CD4-positive, alpha-beta memory T cell (primary cell): Measurements from ENCODE around the gene POLR2A. TPM values are rescaled to one million over a fixed set of nuclear protein-coding genes. Genes with fewer than 3 reads are reported as not detected.

Experiments used
- CTCF ChIA-PET: fragments of 350-600 bp; sonication (Branson Sonifier 250); formaldehyde crosslinking; loops from one replicate; lab custom pipeline; 2021; ENCODE audit warnings: inconsistent platforms; ENCODE audit not compliant: partially characterized antibody; lab: Charles Lee
- POLR2A ChIA-PET: fragments of 350-600 bp; sonication (Branson Sonifier 250); formaldehyde crosslinking; loops from one replicate; lab custom pipeline; 2021; ENCODE audit not compliant: partially characterized antibody; lab: Charles Lee
- DNase-seq, 5 donors: peaks; one replicate each; pipeline versions ENCODE4 v3.0.0 to v3.0.0-alpha.2; 2020 to 2022; ENCODE audit warnings: mixed read lengths in 1 of 5
- H3K27ac ChIP-seq: one replicate; pipeline ENCODE4 v1.7.0; 2013; ENCODE audit warnings: low read depth, low read length
- H3K27me3 ChIP-seq: 2 replicates; pipeline ENCODE4 v1.7.0; 2013; ENCODE audit warnings: mild to moderate bottlenecking, low read length, moderate library complexity; ENCODE audit not compliant: insufficient read depth
- H3K36me3 ChIP-seq: 2 replicates; pipeline ENCODE4 v1.7.0; 2013; ENCODE audit warnings: mild to moderate bottlenecking, low read length, moderate library complexity; ENCODE audit not compliant: insufficient read depth
- H3K4me1 ChIP-seq: 2 replicates; pipeline ENCODE4 v1.7.0; 2013; ENCODE audit warnings: mild to moderate bottlenecking, low read length, moderate library complexity; ENCODE audit not compliant: insufficient read depth
- H3K4me3 ChIP-seq, 2 donors: one replicate each; pipeline ENCODE4 v1.7.0; 2013; ENCODE audit warnings: low read length in 2 of 2, mild to moderate bottlenecking in 1 of 2
- H3K9me3 ChIP-seq, 2 donors: one replicate each; pipeline ENCODE4 v1.7.0; 2013; ENCODE audit warnings: low read length in 2 of 2, control low read depth in 1 of 2; ENCODE audit not compliant: control insufficient read depth in 1 of 2
- H3K27ac Mint-ChIP-seq, 7 donors: one replicate each; pipeline ENCODE4 v1.8.0; 2020 to 2021; ENCODE audit warnings: mixed read lengths in 7 of 7, mild to moderate bottlenecking in 6 of 7, inconsistent platforms in 3 of 7, moderate library complexity in 3 of 7
- H3K27me3 Mint-ChIP-seq, 2 donors: one replicate each; pipeline ENCODE4 v1.8.0; 2020 to 2021; ENCODE audit warnings: mixed read lengths in 2 of 2
- H3K36me3 Mint-ChIP-seq, 2 donors: one replicate each; pipeline ENCODE4 v1.8.0; 2020 to 2021; ENCODE audit warnings: mixed read lengths in 2 of 2, inconsistent platforms in 1 of 2, mild to moderate bottlenecking in 1 of 2
- H3K4me1 Mint-ChIP-seq, 4 donors: one replicate each; pipeline ENCODE4 v1.8.0; 2020 to 2021; ENCODE audit warnings: mixed read lengths in 4 of 4, mild to moderate bottlenecking in 1 of 4
- H3K4me3 Mint-ChIP-seq, 8 donors: one replicate each; pipeline ENCODE4 v1.8.0; 2020 to 2021; ENCODE audit warnings: mixed read lengths in 8 of 8, mild to moderate bottlenecking in 7 of 8, moderate library complexity in 6 of 8, inconsistent platforms in 3 of 8
- H3K9me3 Mint-ChIP-seq, 8 donors: one replicate each; pipeline ENCODE4 v1.8.0; 2020 to 2021; ENCODE audit warnings: mixed read lengths in 8 of 8, mild to moderate bottlenecking in 5 of 8, inconsistent platforms in 3 of 8, moderate library complexity in 1 of 8
- intact Hi-C: fragments of 100-400 bp; cut with micrococcal nuclease; formaldehyde crosslinking; loops from one replicate; pipeline ENCODE4 v1.15.1; 2023
- polyA plus RNA-seq, 2 donors: library from polyadenylated mRNA; unstranded; fragments of 300-500 nt; fragmentation: Illumina TruSeq; gene quantifications; one replicate each; pipeline ENCODE4 v1.2.3, GENCODE V29; 2021
- total RNA-seq, 2 experiments: library from RNA; stranded (reverse); gene quantifications; one replicate each; pipeline ENCODE4 v1.2.3, GENCODE V29; 2021

The POLR2A gene
- total RNA-seq (100 to 1,000 TPM; 178 to 191 TPM), polyA plus RNA-seq (10 to 100 TPM in 1 of 2 donors, 1 to 10 TPM in 1; 8.6 to 76.2 TPM)

DNA sequence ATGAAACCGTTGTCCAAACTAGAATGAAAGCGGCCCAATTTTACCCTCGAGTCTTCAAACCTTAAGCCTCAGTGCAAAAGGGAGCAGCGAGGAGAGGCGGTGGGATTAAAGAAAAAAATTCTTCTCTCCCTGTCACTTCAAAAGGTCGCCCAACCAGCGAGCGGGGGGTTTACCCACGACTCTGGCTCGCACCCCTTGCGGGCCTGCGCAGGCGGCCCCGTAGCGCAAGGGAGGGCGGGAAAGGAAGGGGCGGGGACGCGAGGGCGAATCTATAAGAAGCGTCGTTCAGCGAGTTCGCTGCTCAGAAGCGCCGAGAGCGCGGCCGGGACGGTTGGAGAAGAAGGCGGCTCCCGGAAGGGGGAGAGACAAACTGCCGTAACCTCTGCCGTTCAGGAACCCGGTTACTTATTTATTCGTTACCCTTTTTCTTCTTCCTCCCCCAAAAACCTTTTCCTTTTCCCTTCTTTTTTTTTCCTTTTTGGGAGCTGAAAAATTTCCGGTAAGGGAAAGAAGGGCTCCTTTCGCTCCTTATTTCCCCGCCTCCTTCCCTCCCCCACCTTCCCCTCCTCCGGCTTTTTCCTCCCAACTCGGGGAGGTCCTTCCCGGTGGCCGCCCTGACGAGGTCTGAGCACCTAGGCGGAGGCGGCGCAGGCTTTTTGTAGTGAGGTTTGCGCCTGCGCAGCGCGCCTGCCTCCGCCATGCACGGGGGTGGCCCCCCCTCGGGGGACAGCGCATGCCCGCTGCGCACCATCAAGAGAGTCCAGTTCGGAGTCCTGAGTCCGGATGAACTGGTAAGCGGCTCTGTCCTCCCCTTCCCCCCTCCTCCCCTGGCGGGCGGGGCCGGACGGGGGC, at the start of gene POLR2A:
TSS of gene POLR2A (plus strand) at position 300 of the 852 bp plus-strand sequence.
- Mint-ChIP-seq H3K4me3 (peak within 1 kb of the TSS; percentile 96 to 100 (median 98)), H3K27me3 (no peaks in the 10 kb centered on the region), H3K27ac (peak within 1 kb of the TSS; percentile 99 to 100 (median 100)), H3K4me1 (peaks cover 47 to 89% (median 65%) of the 10 kb centered on the region in 4 donors), H3K36me3 (peaks cover 0 to 46% of the 10 kb centered on the region in 2 donors), H3K9me3 (peaks cover 0 to 9% (median 0%) of the 10 kb centered on the region in 8 donors)
- Histone ChIP-seq H3K27me3 (no peaks in the 10 kb centered on the region), H3K36me3 (no peaks in the 10 kb centered on the region), H3K9me3 (no peaks in the 10 kb centered on the region), H3K4me3 (peak within 1 kb of the TSS; percentile 92 to 95), H3K27ac (peak within 1 kb of the TSS; percentile 99), H3K4me1 (peaks cover 59% of the 10 kb centered on the region)
- peak; percentile 97 to 99 (median 99) for DNase-seq
- intact Hi-C loops, result loop anchor here (1.0 to 2.0 kb wide), 11 partner anchors 29 to 269 kb away; partner anchors contain the start of genes ELP5, NEURL4, PHF23 and TMEM102
- ChIA-PET CTCF (interaction anchor here (1.0 to 5.7 kb wide), 4 partner anchors 30 to 203 kb away, joined by 3 to 52 read pairs (median 7); partner anchors contain the start of genes TMEM102, TMEM95 and TP53), POLR2A (interaction anchor here (0.6 to 13.8 kb wide), 52 partner anchors 8 to 706 kb away, joined by 3 to 398 read pairs (median 6); partner anchors contain the start of genes ACADVL, ACAP1, BORCS6 and CD68)

DNA sequence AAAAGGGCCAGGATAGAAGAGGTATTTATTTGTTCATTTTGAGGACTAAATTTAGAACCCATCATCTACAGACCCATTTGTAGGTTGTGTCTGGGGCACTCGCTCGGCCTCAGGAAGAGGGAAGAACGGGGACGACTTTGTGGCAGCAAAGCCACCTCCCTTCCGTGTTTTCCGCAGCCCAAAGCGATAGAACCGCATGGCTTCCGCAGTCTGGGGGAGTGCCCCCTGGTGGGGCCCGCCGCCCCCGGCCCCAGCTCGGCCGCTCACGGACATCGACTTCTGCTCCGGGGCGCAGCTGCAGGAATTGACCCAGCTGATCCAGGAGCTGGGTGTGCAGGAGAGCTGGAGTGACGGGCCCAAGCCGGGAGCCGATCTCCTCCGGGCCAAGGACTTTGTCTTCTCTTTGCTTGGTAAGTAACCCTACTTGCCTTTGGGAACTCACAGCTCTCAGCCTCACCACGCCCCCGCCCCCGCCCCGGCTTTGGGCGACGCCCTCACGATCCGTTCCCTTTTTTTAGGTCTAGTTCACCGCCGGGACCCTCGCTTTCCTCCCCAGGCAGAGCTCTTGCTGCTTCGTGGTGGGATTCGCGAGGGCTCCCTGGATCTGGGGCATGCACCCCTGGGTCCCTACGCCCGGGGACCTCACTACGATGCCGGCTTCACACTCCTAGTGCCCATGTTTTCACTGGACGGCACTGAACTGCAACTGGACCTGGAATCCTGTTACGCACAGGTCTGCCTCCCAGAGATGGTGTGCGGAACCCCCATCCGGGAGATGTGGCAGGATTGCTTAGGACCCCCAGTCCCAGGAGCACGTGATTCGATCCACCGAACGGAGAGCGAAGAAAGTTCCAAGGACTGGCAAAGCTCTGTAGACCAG, 48.2 kb upstream of the POLR2A start:
- ChIA-PET POLR2A (interaction anchor here (0.5 to 9.3 kb wide), 41 partner anchors 10 to 421 kb away, joined by 3 to 176 read pairs (median 5); partner anchors contain the start of genes ACAP1, CD68, CHRNB1 and GPS2), CTCF (interaction anchor here (0.7 to 5.4 kb wide), 42 partner anchors 8 to 253 kb away, joined by 3 to 88 read pairs (median 8); partner anchors contain the start of genes ACAP1, KCTD11, MPDU1 and NEURL4)
- H3K27me3 ChIP-seq, result peaks cover 22% of the 10 kb centered on the region
- Mint-ChIP-seq H3K27ac (peak overlapping the region; percentile 94 to 99 (median 97)), H3K4me1 (peaks cover 25 to 54% (median 36%) of the 10 kb centered on the region in 4 donors), H3K27me3 (peaks cover 13 to 14% of the 10 kb centered on the region in 2 donors), H3K9me3 (no peaks in the 10 kb centered on the region), H3K36me3 (peaks cover 5 to 9% of the 10 kb centered on the region in 2 donors), H3K4me3 (peak overlapping the region; percentile 89 to 96 (median 94))
- peak overlapping the region; percentile 89 for H3K4me3 ChIP-seq
- peak overlapping the region; percentile 86 for H3K27ac ChIP-seq
- no peaks in the 10 kb centered on the region for H3K9me3 ChIP-seq
- DNase-seq, result peak in 2 of 5 donors; percentile 66 to 73
- H3K4me1 ChIP-seq, result peaks cover 44% of the 10 kb centered on the region
- no peaks in the 10 kb centered on the region for H3K36me3 ChIP-seq
- intact Hi-C loops, result loop anchor here (1.0 to 2.0 kb wide), 11 partner anchors 19 to 389 kb away; partner anchors contain the start of genes PHF23, PLSCR3, POLR2A and TMEM256

DNA sequence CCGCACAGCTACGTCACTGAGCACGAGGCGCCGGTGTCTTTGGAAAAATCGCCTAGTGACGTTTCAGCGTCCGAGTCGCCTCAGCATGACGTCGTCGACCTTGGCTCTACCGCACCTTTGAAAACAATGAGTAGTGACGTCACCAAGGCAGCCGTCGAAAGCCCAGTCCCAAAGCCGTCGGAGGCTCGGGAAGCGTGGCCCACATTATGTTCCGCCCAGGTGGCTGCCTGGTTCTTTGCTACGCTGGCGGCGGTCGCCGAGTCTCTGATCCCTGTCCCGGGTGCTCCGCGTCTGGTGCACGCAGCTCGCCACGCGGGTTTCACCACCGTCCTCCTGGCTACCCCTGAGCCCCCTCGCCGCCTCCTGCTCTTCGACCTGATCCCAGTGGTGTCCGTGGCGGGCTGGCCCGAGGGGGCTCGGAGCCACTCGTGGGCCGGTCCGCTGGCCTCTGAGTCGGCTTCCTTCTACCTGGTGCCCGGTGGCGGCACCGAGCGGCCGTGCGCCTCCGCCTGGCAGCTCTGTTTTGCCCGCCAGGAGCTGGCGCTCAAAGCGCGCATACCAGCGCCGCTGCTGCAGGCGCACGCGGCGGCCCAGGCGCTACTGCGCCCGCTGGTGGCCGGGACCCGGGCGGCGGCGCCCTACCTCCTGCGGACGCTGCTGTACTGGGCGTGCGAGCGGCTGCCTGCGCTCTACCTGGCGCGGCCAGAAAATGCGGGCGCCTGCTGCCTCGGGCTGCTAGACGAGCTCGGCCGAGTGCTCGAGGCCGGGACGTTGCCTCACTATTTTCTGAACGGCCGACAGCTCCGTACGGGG, 47.4 kb upstream of the POLR2A start:
- H3K36me3 Mint-ChIP-seq, result peaks cover 5 to 9% of the 10 kb centered on the region in 2 donors
- Histone ChIP-seq H3K27ac (peak overlapping the region; percentile 86), H3K27me3 (peaks cover 26% of the 10 kb centered on the region), H3K9me3 (no peaks in the 10 kb centered on the region), H3K4me3 (peak overlapping the region; percentile 89), H3K36me3 (no peaks in the 10 kb centered on the region), H3K4me1 (peaks cover 47% of the 10 kb centered on the region)
- CTCF ChIA-PET, result interaction anchor here (0.8 to 5.4 kb wide), 47 partner anchors 10 to 391 kb away, joined by 3 to 88 read pairs (median 7); partner anchors contain the start of genes ACAP1, KCTD11, MPDU1 and NEURL4
- peak overlapping the region; percentile 89 to 96 (median 94) for H3K4me3 Mint-ChIP-seq
- intact Hi-C loops, result loop anchor here (1.0 to 2.0 kb wide), 6 partner anchors 43 to 390 kb away; partner anchors contain the start of genes KCTD11, SENP3 and ZBTB4
- peak overlapping the region; percentile 94 to 99 (median 97) for H3K27ac Mint-ChIP-seq
- peaks cover 16% of the 10 kb centered on the region in 2 donors for H3K27me3 Mint-ChIP-seq
- no peaks in the 10 kb centered on the region for H3K9me3 Mint-ChIP-seq
- peaks cover 25 to 54% (median 36%) of the 10 kb centered on the region in 4 donors for H3K4me1 Mint-ChIP-seq
- DNase-seq, result peak; percentile 81 to 86 (median 84)
- POLR2A ChIA-PET, result interaction anchor here (0.7 to 9.3 kb wide), 43 partner anchors 9 to 420 kb away, joined by 3 to 176 read pairs (median 5); partner anchors contain the start of genes ACAP1, CD68, CHRNB1 and GPS2

DNA sequence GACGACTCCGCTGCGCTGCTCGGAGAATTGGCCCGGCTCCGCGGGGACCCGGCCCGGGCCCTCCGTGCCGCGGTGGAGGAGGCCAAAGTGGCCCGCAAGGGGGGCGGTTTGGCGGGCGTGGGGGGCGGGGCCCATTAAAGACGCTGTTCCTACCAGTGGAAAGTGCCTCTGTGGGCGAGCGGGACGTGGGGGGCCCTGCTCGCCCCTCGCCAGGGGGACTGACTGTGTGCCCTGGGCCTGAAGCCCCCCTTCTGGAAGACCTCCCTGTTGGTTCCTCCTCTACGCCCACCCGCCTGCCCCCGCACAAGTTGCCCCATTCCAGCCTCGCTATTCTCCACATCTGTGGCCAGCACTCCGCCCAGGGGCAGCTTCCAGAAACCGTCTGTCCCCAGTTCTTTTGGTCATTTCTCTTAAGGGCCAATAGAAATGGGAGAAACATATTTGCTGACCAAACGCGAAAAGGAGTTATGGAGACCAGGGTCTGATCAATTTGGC, 46.8 kb upstream of the POLR2A start:
- Mint-ChIP-seq H3K36me3 (peaks cover 5 to 9% of the 10 kb centered on the region in 2 donors), H3K4me1 (peaks cover 25 to 54% (median 37%) of the 10 kb centered on the region in 4 donors), H3K27ac (peak overlapping the region in 2 of 7 donors; percentile 39 to 98), H3K9me3 (no peaks in the 10 kb centered on the region), H3K4me3 (peak overlapping the region; percentile 69 to 96 (median 79)), H3K27me3 (peaks cover 21% of the 10 kb centered on the region in 2 donors)
- CTCF ChIA-PET, result interaction anchor here (0.8 to 5.4 kb wide), 42 partner anchors 10 to 391 kb away, joined by 3 to 88 read pairs (median 7); partner anchors contain the start of genes ACAP1, KCTD11, MPDU1 and NEURL4
- Histone ChIP-seq H3K27me3 (peaks cover 26% of the 10 kb centered on the region), H3K27ac (no peak overlapping the region), H3K4me3 (no peak overlapping the region), H3K36me3 (no peaks in the 10 kb centered on the region), H3K4me1 (peaks cover 47% of the 10 kb centered on the region), H3K9me3 (no peaks in the 10 kb centered on the region)
- DNase-seq, result peak in 1 of 5 donors; percentile 38
- POLR2A ChIA-PET, result interaction anchor here (0.8 to 9.3 kb wide), 36 partner anchors 8 to 392 kb away, joined by 3 to 176 read pairs (median 7); partner anchors contain the start of genes ACAP1, CHRNB1, KCTD11 and NEURL4
- intact Hi-C loops, result loop anchor here (1.0 to 2.0 kb wide), 6 partner anchors 42 to 391 kb away; partner anchors contain the start of genes KCTD11, SENP3 and ZBTB4

DNA sequence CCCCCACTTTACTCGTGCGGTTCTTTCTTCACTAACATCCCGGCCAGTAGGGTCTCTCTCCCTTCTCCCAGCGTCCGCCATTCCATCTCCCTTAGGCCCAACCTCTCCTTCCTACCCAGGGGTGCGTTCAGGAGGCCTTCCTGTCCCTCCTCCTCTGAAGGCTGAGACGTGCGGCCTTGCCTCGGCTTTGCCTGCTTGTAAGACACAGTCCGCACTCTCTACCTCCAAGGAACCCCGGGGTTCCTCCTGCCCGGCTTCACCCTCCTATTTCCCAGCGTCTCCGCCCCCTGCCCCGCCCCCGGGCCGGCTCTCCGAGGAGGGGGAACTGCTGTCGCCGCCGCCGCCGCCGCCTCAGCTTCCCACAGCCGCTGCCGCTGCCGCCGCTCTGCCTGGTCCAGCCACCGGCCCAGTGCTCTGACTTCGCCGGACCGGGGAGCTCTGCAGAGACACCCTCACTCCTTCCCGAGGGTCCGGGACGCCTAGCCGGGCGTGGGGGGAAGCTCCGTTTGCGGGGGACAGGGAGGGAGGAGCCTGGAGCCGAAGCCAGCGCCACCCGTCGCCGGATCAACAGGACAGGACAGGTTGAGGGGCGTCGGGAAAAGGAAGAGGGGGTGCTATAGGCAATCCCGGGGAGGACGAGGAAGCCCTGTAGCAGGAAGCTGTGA, 46.1 kb upstream of the POLR2A start:
- POLR2A ChIA-PET, result interaction anchor here (1.2 to 9.3 kb wide), 10 partner anchors 18 to 249 kb away, joined by 3 to 176 read pairs (median 22); partner anchors contain the start of genes ACAP1, POLR2A, SENP3 and SLC35G6
- CTCF ChIA-PET, result interaction anchor here (0.9 to 5.4 kb wide), 10 partner anchors 9 to 128 kb away, joined by 3 to 88 read pairs (median 28); partner anchors contain the start of genes KCTD11, POLR2A, SENP3 and TMEM256

More for the DNA sequence above, 46.1 kb upstream of the POLR2A start:
- H3K9me3 Mint-ChIP-seq, result no peaks in the 10 kb centered on the region
- peak; percentile 25 to 65 (median 35) for DNase-seq
- Histone ChIP-seq H3K4me1 (peaks cover 47% of the 10 kb centered on the region), H3K27me3 (peaks cover 26% of the 10 kb centered on the region), H3K27ac (no peak overlapping the region), H3K36me3 (no peaks in the 10 kb centered on the region), H3K9me3 (no peaks in the 10 kb centered on the region), H3K4me3 (no peak overlapping the region)
- H3K4me3 Mint-ChIP-seq, result peak overlapping the region; percentile 64 to 81 (median 79)
- intact Hi-C loops, result loop anchor here (1.0 to 2.0 kb wide), 6 partner anchors 41 to 391 kb away; partner anchors contain the start of genes KCTD11, SENP3 and ZBTB4
- peaks cover 25 to 54% (median 37%) of the 10 kb centered on the region in 4 donors for H3K4me1 Mint-ChIP-seq
- H3K36me3 Mint-ChIP-seq, result peaks cover 5 to 9% of the 10 kb centered on the region in 2 donors
- peaks cover 22 to 26% of the 10 kb centered on the region in 2 donors for H3K27me3 Mint-ChIP-seq
- H3K27ac Mint-ChIP-seq, result peak overlapping the region in 4 of 7 donors; percentile 39 to 98 (median 79)
